ENCODE measurements around the gene ZNF564. TPM values are rescaled to one million over a fixed set of nuclear protein-coding genes. Genes with fewer than 3 reads are reported as not detected.
A peak's percentile ranks its signal among the peaks of the same experiment; 100 is the strongest.

ZNF564 gene
- total and polyA plus RNA-seq, 5 experiments from 2014 or later: 8.9 to 38.4 (median 12.3) TPM

DNA sequence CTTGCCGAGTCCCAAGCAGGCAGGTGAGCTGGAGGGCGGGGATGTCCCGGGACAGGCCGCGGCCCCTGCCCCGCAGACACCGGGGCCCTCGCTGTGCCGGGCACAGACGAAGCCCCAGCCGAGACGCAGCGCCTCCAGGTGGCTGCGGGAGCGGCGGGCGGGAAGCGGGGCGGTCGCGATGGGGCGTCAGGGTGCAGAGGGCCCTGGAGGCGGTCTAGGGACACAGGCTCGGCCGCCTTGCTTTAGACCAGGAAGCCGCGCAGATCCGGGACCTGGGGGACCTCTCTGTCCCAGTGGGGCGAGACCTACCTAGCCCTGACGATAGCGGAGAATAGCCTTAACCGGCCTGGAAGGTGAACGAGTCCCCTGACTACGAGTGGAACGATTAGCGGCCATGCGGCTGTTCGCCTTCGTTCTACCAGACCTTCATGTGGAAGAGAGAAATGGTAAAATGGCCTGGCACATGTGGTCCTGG, 4.2 kb upstream of the ZNF564 start:
- Mint-ChIP-seq H3K4me3 (no peak overlapping the region), H3K27me3 (peaks cover 0 to 2% (median 0%) of the 10 kb centered on the region in 5 donors), H3K27ac (no peak overlapping the region), H3K36me3 (no peaks in the 10 kb centered on the region), H3K4me1 (peaks cover 8 to 20% (median 17%) of the 10 kb centered on the region in 4 donors), H3K9me3 (no peaks in the 10 kb centered on the region)
- DNase-seq (no peak), ATAC-seq (no peak)
- POLR2A ChIA-PET: interaction anchor here (0.6 kb wide), 1 partner anchor 141 kb away, joined by 11 read pairs; the partner anchor contains the start of gene FBXW9

DNA sequence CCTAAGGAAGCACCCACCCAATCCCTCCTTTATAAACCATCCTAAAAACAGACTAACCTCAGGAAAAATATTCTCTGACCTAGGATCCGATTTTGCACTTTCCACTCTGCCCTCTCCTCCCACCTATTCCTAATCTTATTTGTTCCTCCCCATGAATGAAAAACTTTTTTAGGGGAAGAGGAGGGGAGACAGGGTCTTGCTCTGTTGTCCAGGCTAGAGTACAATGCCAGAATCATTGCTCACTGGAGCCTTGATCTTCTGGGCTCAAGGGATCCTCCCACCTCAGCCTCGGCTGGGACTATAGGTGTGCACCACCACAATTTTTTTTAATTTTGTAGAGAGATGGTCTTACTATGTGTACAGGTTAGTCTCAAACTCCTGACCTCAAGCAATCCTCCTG, 4.4 kb downstream of the ZNF564 start:
- ATAC-seq: no peak
- peaks cover 9 to 56% (median 21%) of the 10 kb centered on the region in 3 donors for H3K36me3 Mint-ChIP-seq
- POLR2A ChIA-PET: interaction anchor here (0.7 kb wide), 2 partner anchors 216 to 1977 kb away, joined by 3 read pairs; no protein-coding TSS in a partner anchor
- H3K27me3 Mint-ChIP-seq: no peaks in the 10 kb centered on the region
- H3K9me3 Mint-ChIP-seq: peaks cover 0 to 8% (median 0%) of the 10 kb centered on the region in 9 donors
- H3K4me1 Mint-ChIP-seq: peaks cover 32 to 76% (median 71%) of the 10 kb centered on the region in 4 donors
- H3K27ac Mint-ChIP-seq: peak overlapping the region in 7 of 10 donors; percentile 8 to 80 (median 51)
- H3K4me3 Mint-ChIP-seq: peak overlapping the region in 2 of 10 donors; percentile 8 to 26
- DNase-seq: no peak

DNA sequence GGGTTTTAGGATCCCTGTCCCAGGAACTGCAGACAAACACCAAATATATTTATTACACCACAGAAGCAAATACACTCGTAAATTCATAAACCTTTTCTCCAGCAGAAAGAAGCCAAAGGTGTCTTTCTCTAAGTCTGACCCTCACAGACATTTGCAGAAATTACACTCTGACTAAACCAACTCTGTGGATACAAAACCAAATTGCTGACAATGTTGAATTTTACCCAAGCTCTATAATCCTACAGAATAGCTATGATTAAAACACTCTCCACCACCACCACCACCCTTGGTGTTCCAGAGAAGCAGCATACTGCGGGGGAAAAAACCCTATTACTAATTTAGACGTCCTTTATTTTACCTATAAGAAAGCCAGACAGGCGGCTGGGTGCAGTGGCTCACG, 5.2 kb downstream of the ZNF564 start:
- H3K9me3 Mint-ChIP-seq: peaks cover 0 to 8% (median 0%) of the 10 kb centered on the region in 9 donors
- DNase-seq (no peak), ATAC-seq (no peak)
- H3K4me3 Mint-ChIP-seq: peak overlapping the region in 1 of 10 donors; percentile 41
- H3K27me3 Mint-ChIP-seq: no peaks in the 10 kb centered on the region
- POLR2A ChIA-PET: no interaction called here
- H3K27ac Mint-ChIP-seq: peak overlapping the region in 8 of 10 donors; percentile 11 to 76 (median 60)
- H3K4me1 Mint-ChIP-seq: peaks cover 28 to 68% (median 63%) of the 10 kb centered on the region in 4 donors
- peaks cover 9 to 62% (median 21%) of the 10 kb centered on the region in 3 donors for H3K36me3 Mint-ChIP-seq

DNA sequence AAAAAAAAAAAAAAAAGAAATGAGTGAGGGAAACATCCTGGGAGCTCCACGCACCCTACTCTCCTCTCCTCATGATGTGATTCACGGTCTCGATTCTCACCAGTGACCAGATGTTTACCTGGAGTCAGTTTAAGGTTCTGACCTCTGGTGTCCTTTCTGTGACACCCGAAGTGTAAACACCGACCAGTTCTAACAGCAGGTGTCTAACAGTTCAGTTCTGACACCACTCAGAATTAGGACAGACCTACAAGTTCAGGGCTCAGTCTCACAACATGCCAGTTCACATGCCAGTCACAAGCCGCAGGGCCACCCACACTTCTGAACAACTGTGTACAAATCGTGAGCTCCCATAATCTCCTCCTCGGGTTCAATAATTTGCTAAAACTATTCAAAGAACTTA, 6.0 kb downstream of the ZNF564 start:
- Mint-ChIP-seq H3K9me3 (peaks cover 0 to 8% (median 0%) of the 10 kb centered on the region in 9 donors), H3K4me3 (peak overlapping the region in 2 of 10 donors; percentile 3 to 37), H3K27ac (peak overlapping the region in 7 of 10 donors; percentile 6 to 76 (median 60)), H3K36me3 (peaks cover 10 to 69% (median 22%) of the 10 kb centered on the region in 3 donors), H3K4me1 (peaks cover 28 to 65% (median 61%) of the 10 kb centered on the region in 4 donors), H3K27me3 (no peaks in the 10 kb centered on the region)
- POLR2A ChIA-PET: no interaction called here
- no peak for ATAC-seq
- DNase-seq: no peak

DNA sequence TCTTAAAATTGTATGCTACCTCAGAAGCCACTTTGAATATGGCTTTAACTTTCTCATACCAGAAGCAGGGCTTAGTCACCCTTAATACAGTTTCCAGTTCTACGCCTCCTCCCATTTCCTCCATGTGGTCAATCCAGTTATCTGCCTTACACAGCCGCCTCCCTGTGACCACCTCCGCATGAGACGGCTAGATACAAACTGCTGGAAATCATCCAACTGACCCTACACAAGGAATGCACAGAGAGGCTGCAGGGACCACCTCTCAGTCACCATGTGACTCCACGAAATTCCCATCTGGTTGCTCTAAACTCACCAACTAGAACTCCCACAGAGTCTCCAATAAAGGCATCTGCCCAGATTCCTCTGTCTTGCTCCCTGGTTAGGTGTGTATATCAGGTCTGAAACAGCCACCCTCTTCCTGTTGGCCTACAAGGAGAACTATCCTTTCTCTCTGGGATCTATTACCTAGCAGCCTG, 6.8 kb downstream of the ZNF564 start:
- POLR2A ChIA-PET: no interaction called here
- Mint-ChIP-seq H3K4me1 (peaks cover 27 to 62% (median 58%) of the 10 kb centered on the region in 4 donors), H3K9me3 (peaks cover 0 to 8% (median 0%) of the 10 kb centered on the region in 9 donors), H3K27ac (peak overlapping the region in 5 of 10 donors; percentile 30 to 82 (median 57)), H3K36me3 (peaks cover 12 to 74% (median 27%) of the 10 kb centered on the region in 3 donors), H3K4me3 (peak overlapping the region in 2 of 10 donors; percentile 0 to 20), H3K27me3 (no peaks in the 10 kb centered on the region)
- ATAC-seq (no peak), DNase-seq (no peak)

DNA sequence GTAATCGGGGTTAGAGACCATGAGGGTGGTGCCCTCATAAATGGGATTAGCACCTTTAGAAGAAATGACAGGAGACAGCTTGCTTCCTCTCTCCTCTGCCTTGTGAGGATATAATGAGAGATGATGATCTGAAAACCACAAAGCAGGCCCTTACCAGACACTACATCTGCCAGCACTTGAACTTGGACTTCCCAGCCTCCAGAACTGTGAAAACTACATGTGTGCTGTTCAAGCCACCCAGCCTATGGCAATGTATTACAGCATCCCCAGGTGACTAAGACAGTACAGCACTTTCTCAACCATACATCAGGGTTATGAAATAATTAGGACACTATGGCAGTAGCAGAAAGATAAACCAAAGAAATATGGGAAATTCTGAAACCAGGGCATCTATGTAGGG, 7.4 kb downstream of the ZNF564 start:
- peaks cover 12 to 77% (median 27%) of the 10 kb centered on the region in 3 donors for H3K36me3 Mint-ChIP-seq
- H3K4me1 Mint-ChIP-seq: peaks cover 21 to 56% (median 52%) of the 10 kb centered on the region in 4 donors
- H3K4me3 Mint-ChIP-seq: peak overlapping the region in 1 of 10 donors; percentile 10
- peaks cover 0 to 8% (median 0%) of the 10 kb centered on the region in 9 donors for H3K9me3 Mint-ChIP-seq
- peak overlapping the region in 8 of 10 donors; percentile 30 to 57 (median 42) for H3K27ac Mint-ChIP-seq
- POLR2A ChIA-PET: interaction anchor here (0.7 kb wide), 1 partner anchor 177 kb away, joined by 7 read pairs; no protein-coding TSS in a partner anchor
- no peaks in the 10 kb centered on the region for H3K27me3 Mint-ChIP-seq
- no peak for ATAC-seq
- DNase-seq: no peak

DNA sequence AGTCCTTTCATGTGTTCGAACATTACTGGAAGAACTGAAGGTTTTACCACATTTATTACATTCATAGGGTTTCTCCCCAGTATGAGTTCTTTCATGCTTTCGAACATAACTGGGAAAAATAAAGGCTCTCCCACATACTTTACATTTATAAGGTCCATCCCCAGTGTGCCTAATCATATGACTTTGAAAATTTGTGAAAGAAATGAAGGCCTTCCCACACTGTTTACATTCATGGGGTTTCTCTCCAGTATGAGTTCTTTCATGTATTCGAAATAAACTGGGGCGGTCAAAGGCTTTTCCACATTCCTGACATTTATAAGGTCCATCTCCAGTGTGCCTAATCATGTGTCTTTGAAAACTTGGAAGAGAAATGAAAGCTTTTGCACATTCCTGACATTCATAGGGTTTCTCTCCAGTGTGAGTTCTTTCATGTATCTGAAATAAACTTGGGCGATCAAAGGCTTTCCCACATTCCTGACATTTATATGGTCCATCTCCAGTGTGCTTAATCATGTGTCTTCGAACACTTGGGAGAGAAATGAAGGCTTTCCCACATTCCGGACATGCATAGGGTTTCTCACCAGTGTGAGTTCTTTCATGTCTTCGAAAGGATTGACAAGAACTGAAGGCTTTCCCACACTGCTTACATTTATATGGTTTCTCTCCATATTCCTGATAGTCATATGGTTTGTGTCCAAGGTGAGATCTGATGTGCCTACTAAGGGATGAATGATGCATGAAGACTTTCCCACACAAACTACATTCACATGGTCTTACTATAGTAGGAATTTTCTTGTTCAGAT, 24.0 kb downstream of the ZNF564 start:
- no peak for ATAC-seq
- peaks cover 7 to 97% (median 42%) of the 10 kb centered on the region in 9 donors for H3K9me3 Mint-ChIP-seq
- peak overlapping the region in 1 of 10 donors; percentile 69 for H3K27ac Mint-ChIP-seq
- peak in 3 of 10 donors; percentile 13 to 32 (median 19) for DNase-seq
- POLR2A ChIA-PET: no interaction called here
- peaks cover 58 to 89% (median 81%) of the 10 kb centered on the region in 3 donors for H3K36me3 Mint-ChIP-seq
- peaks cover 0 to 4% (median 0%) of the 10 kb centered on the region in 4 donors for H3K4me1 Mint-ChIP-seq
- H3K4me3 Mint-ChIP-seq: peak overlapping the region in 1 of 10 donors; percentile 34
- H3K27me3 Mint-ChIP-seq: no peaks in the 10 kb centered on the region

DNA sequence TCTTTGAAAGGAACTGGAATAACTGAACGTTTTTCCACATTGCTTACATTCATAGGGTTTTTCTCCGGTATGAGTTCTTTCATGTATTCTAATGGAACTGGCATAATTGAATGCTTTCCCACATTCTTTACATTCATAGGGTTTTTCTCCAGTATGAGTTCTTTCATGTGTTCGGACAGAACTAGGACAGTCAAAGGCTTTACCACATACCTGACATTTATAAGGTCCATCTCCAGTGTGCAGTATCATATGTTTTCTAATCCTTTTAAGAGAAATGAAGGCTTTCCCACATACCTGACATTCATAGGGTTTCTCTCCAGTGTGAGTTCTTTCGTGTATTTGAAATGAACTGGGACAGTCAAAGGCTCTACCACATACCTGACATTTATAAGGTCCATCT, 24.7 kb downstream of the ZNF564 start:
- ATAC-seq (no peak), DNase-seq (no peak)
- Mint-ChIP-seq H3K36me3 (peaks cover 59 to 89% (median 76%) of the 10 kb centered on the region in 3 donors), H3K9me3 (peaks cover 5 to 99% (median 44%) of the 10 kb centered on the region in 9 donors), H3K4me3 (peak overlapping the region in 1 of 10 donors; percentile 22), H3K4me1 (peaks cover 0 to 4% (median 0%) of the 10 kb centered on the region in 4 donors), H3K27me3 (no peaks in the 10 kb centered on the region), H3K27ac (no peak overlapping the region)
- POLR2A ChIA-PET: interaction anchor here (0.7 kb wide), 1 partner anchor 31 kb away, joined by 3 read pairs; no protein-coding TSS in a partner anchor

DNA sequence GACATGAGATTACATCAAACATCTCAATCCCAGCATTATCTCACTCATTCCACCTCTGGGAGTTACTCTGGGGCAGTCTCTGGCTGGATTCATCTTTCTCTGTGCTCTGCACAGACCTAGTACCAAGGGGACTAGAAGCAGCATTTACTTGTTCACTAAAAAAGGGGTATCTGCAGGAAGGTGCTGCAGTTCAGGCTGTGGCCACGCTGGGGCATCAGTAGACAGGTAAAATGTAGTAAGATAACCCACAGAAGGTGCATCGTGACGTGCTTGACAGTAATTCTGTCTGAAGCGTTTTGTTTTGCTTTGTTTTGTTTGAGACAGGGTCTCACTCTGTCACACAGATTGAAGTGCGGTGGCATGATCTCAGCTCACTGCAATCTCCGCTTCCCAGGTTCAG, 29.3 kb downstream of the ZNF564 start:
- Mint-ChIP-seq H3K27me3 (no peaks in the 10 kb centered on the region), H3K27ac (no peak overlapping the region), H3K9me3 (peaks cover 10 to 97% (median 39%) of the 10 kb centered on the region in 9 donors), H3K4me3 (peak overlapping the region in 1 of 10 donors; percentile 6), H3K36me3 (peaks cover 37 to 55% (median 53%) of the 10 kb centered on the region in 3 donors), H3K4me1 (peaks cover 0 to 2% (median 0%) of the 10 kb centered on the region in 4 donors)
- ATAC-seq (no peak), DNase-seq (no peak)
- POLR2A ChIA-PET: no interaction called here

DNA sequence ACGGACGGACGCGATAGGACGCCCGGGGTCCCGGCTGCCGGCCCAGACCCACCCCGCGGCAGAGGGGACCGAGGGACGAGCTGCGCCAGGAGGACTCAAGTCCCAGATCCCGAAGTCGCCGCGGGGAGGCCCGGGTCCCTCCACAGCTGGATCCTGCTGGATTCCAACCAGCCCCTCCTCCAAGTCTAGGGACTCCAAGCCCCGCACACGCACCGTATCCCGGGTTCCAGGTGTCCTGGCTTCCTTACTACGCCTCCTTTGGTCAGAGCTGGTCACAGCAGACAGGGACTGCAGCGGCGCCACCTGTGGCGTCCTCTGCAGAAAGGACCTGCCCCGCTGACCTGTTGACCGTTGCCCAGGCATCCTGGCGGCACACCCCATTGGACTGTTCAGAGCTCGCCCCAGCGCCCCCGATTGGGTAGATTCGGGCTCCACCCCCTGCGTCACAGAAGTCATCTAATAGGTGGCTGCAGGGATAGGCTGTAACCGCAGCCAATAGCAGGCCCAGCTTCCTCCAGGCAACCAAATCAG, 37.7 kb downstream of the ZNF564 start:
- peaks cover 0 to 11% (median 3%) of the 10 kb centered on the region in 5 donors for H3K27me3 Mint-ChIP-seq
- peak overlapping the region in 1 of 10 donors; percentile 15 for H3K4me3 Mint-ChIP-seq
- no peak for ATAC-seq
- H3K27ac Mint-ChIP-seq: no peak overlapping the region
- POLR2A ChIA-PET: interaction anchor here (0.7 to 1.2 kb wide), 3 partner anchors 7 to 181 kb away, joined by 3 to 6 read pairs (median 4); no protein-coding TSS in a partner anchor
- peaks cover 5 to 15% (median 7%) of the 10 kb centered on the region in 3 donors for H3K36me3 Mint-ChIP-seq
- peaks cover 0 to 5% (median 2%) of the 10 kb centered on the region in 4 donors for H3K4me1 Mint-ChIP-seq
- DNase-seq: no peak
- H3K9me3 Mint-ChIP-seq: peaks cover 0 to 61% (median 11%) of the 10 kb centered on the region in 9 donors

DNA sequence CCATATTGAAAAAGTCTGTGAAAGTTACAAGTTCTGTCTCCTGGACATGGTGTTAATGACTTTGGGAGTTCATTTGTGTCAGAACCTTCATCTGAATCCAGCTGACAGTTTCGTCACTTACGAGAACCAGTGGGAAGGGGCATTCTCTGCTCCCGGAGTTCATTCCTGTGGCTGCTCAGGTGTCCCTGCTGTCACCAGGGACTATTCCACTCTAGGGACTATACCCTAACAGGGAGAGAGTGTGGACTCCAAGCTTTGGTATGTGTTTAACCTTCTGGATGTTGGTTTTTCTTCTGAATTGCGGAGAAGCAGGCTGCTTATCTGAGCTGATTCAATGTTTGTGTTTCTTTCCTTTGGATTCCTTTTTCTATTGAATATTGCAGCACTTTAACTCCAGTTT, 54.2 kb downstream of the ZNF564 start:
- Mint-ChIP-seq H3K27ac (peak overlapping the region in 5 of 10 donors; percentile 24 to 95 (median 25)), H3K9me3 (no peaks in the 10 kb centered on the region), H3K4me3 (peak overlapping the region in 3 of 10 donors; percentile 14 to 94 (median 33)), H3K4me1 (peaks cover 7 to 19% (median 15%) of the 10 kb centered on the region in 4 donors), H3K27me3 (peaks cover 0 to 2% (median 0%) of the 10 kb centered on the region in 5 donors), H3K36me3 (peaks cover 0 to 5% (median 0%) of the 10 kb centered on the region in 3 donors)
- ATAC-seq (no peak), DNase-seq (no peak)
- POLR2A ChIA-PET: interaction anchor here (1.0 kb wide), 1 partner anchor 164 kb away, joined by 3 read pairs; the partner anchor contains the start of gene ZNF563

DNA sequence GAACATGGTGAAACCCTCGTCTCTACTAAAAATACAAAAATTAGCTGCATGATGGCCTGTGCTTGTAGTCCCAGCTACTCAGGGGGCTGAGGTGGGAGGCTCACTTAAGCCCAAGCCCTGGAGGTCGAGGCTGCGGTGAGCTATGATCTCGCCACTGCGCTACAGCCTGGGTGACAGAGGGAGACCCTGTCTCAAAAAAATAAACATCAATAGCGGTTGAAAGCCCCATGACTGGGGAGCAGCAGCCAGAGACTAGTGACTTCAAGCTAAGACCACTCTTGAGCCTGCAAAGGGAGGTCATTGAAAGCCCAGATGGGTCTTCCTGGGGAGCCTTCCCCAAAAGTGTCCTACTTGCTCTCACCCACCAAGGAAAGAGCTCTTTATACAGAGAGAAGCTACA, 54.8 kb downstream of the ZNF564 start:
- POLR2A ChIA-PET: interaction anchor here (0.6 to 1.9 kb wide), 9 partner anchors 9 to 333 kb away, joined by 3 to 17 read pairs (median 5); partner anchors contain the start of genes ZNF136, ZNF563, ZNF564 and ZNF709
- Mint-ChIP-seq H3K9me3 (no peaks in the 10 kb centered on the region), H3K4me3 (peak overlapping the region; percentile 80 to 98 (median 92)), H3K4me1 (peaks cover 7 to 19% (median 15%) of the 10 kb centered on the region in 4 donors), H3K27ac (peak overlapping the region in 7 of 10 donors; percentile 17 to 98 (median 90)), H3K36me3 (peaks cover 0 to 5% (median 0%) of the 10 kb centered on the region in 3 donors), H3K27me3 (peaks cover 0 to 2% (median 0%) of the 10 kb centered on the region in 5 donors)
- DNase-seq: no peak
- no peak for ATAC-seq
